ENCODE measurements around the gene MROH8.

DNA sequence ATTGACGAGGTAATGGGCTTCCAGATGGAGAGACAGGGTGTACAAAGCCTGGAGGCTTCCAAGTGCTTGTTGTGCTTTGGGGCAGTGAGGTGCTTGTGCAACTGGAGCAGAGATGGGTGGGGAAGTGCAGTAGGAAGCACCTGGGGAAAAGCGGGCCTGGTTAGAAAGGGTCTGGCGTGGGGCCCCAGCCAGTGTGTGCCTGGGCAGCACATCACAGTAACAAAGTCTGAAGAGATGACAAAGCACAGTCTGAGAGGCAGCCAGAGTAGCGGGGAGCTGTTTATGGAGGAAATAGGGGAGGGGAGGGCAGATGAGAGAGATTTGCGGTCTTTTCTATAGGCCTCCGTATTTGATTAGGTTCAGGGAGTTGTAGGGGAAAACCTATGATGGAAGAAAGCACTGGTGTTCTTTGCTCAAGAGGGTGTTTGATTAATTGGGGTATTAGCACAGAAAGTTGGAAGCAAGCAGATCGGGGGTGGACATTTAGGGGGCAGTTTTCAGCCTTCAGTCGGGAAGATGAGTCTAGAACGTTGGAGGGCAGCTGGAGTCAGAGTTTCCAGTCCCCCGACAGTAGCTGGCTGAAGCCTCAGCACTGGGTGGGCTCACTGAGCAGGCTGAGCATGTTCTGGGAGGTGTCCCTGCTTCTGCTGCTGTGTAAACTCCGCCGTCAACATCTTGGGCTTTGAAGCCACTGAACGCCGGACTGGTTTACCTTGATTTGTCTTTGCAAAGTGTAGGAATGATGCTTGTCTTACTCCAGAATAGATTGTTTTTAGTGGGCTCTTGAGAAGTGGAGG is 15.5 kb upstream of the MROH8 start:
- no peak for TF ChIP-seq POLR2A (IDR thresholded peaks at IDR 0.05)
- TF ChIP-seq, protein P1, sequence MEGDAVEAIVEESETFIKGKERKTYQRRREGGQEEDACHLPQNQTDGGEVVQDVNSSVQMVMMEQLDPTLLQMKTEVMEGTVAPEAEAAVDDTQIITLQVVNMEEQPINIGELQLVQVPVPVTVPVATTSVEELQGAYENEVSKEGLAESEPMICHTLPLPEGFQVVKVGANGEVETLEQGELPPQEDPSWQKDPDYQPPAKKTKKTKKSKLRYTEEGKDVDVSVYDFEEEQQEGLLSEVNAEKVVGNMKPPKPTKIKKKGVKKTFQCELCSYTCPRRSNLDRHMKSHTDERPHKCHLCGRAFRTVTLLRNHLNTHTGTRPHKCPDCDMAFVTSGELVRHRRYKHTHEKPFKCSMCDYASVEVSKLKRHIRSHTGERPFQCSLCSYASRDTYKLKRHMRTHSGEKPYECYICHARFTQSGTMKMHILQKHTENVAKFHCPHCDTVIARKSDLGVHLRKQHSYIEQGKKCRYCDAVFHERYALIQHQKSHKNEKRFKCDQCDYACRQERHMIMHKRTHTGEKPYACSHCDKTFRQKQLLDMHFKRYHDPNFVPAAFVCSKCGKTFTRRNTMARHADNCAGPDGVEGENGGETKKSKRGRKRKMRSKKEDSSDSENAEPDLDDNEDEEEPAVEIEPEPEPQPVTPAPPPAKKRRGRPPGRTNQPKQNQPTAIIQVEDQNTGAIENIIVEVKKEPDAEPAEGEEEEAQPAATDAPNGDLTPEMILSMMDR (IDR thresholded peaks at IDR 0.05), result no peak
